K562 (cell line): Measurements from ENCODE around the gene CFDP1. TPM values are rescaled to one million over a fixed set of nuclear protein-coding genes. Genes with fewer than 3 reads are reported as not detected.

ENCODE experiments used
- ATAC-seq: fragments of 200-7000 bp; cut with Tn5 transposase; 3 replicates; pipeline ENCODE4 v1.9.1; 2020; ENCODE audit warnings: moderate library complexity
- BruUV-seq: library from RNA; stranded (reverse); fragments of 400-500 nt; replicated peaks from 2 replicates; lab custom pipeline; 2021; lab: Mats Ljungman, UMichigan
- CTCF ChIA-PET: fragments of 300-600 bp; formaldehyde crosslinking; extraction: SDS; loops from one replicate; lab custom pipeline; 2021; ENCODE audit warnings: low intra/inter-chr PET ratio; lab: Yijun Ruan, JAX
- POLR2A ChIA-PET: fragments of 300-600, 350-650 bp; sonication (Branson Sonifier 250); formaldehyde crosslinking; extraction: SDS; loops from one replicate; lab custom pipeline; 2021; ENCODE audit warnings: antibody characterized with exemption, inconsistent platforms; lab: Yijun Ruan, JAX
- DNase-seq, 4 experiments: peaks; one replicate each; pipeline versions ENCODE4 v3.0.0 to v3.0.0-alpha.2; 2011 to 2018; ENCODE audit warnings: low spot score in 3 of 4, mixed read lengths in 3 of 4; ENCODE audit errors: extremely low read depth in 1 of 4
- FAIRE-seq: peaks from 2 replicates; lab custom pipeline; 2011; peaks lifted over from hg19 to GRCh38; lab: Jason Lieb, UNC
- H2AFZ ChIP-seq: 2 replicates; pipeline ENCODE4 v1.6.0; 2011; ENCODE audit warnings: low read depth, low read length, control low read depth, inconsistent platforms
- H3K27ac ChIP-seq: fragments of 200-600 bp; 3 replicates; pipeline ENCODE4 v1.8.0; 2011; ENCODE audit warnings: low read depth, mild to moderate bottlenecking, control low read depth, inconsistent platforms, low read length, moderate library complexity, mixed read lengths; ENCODE audit errors: extremely low read depth
- H3K27me3 ChIP-seq, 2 experiments: fragments of 300-600 bp in 1 of 2; 2 replicates in 1 of 2; 3 replicates in 1 of 2; pipeline versions ENCODE4 v1.6.0 to v1.8.0; 2011; ENCODE audit warnings: inconsistent platforms in 2 of 2, low read length in 2 of 2, mild to moderate bottlenecking in 1 of 2, mixed read lengths in 1 of 2, moderate library complexity in 1 of 2; ENCODE audit not compliant: control insufficient read depth in 2 of 2, insufficient read depth in 2 of 2
- H3K36me3 ChIP-seq: fragments of 300-600 bp; 3 replicates; pipeline ENCODE4 v1.8.0; 2011; ENCODE audit warnings: mild to moderate bottlenecking, low read length, inconsistent platforms; ENCODE audit not compliant: control insufficient read depth, insufficient read depth
- H3K4me1 ChIP-seq, 2 experiments: fragments of 200-600 bp in 1 of 2; replicated peaks in 1 of 2; 2 replicates in 1 of 2; 3 replicates in 1 of 2; pipeline versions ENCODE4 v1.5.1 to v1.8.0; 2011; ENCODE audit warnings: inconsistent platforms in 2 of 2, low read length in 2 of 2, mild to moderate bottlenecking in 1 of 2, mixed read lengths in 1 of 2, moderate library complexity in 1 of 2; ENCODE audit not compliant: control insufficient read depth in 2 of 2, insufficient read depth in 2 of 2
- H3K4me2 ChIP-seq: 2 replicates; pipeline ENCODE4 v1.6.1; 2011; ENCODE audit warnings: low read length, control low read depth, inconsistent platforms, mixed read lengths; ENCODE audit not compliant: insufficient read depth
- H3K4me3 ChIP-seq: fragments of 200-600 bp; sonication (generic), shearing (Covaris generic); 2 replicates; pipeline ENCODE4 v1.5.1; 2016; ENCODE audit warnings: control low read depth, inconsistent platforms
- H3K79me2 ChIP-seq: fragments of 200-600 bp; 3 replicates; pipeline ENCODE4 v1.8.0; 2011; ENCODE audit warnings: low read length, inconsistent platforms; ENCODE audit not compliant: control insufficient read depth, insufficient read depth
- H3K9ac ChIP-seq, 2 experiments: 2 replicates each; pipeline versions ENCODE4 v1.6.0 to v1.6.1; 2011; ENCODE audit warnings: low read depth in 2 of 2, low read length in 2 of 2, control low read depth in 1 of 2, inconsistent platforms in 1 of 2, mild to moderate bottlenecking in 1 of 2, mixed read lengths in 1 of 2; ENCODE audit not compliant: insufficient read depth in 1 of 2
- H3K9me1 ChIP-seq: one replicate; pipeline ENCODE4 v1.6.0; 2011; ENCODE audit warnings: inconsistent platforms, mild to moderate bottlenecking, low read length, moderate library complexity; ENCODE audit not compliant: control insufficient read depth, insufficient read depth
- H3K9me3 ChIP-seq: replicated peaks from 2 replicates; pipeline ENCODE4 v1.5.1; 2011; ENCODE audit warnings: low read depth, low read length, inconsistent platforms; ENCODE audit not compliant: control insufficient read depth, insufficient read depth
- H4K20me1 ChIP-seq: replicated peaks from 2 replicates; pipeline ENCODE4 v1.6.1; 2011; ENCODE audit warnings: low read length, inconsistent platforms, mixed read lengths; ENCODE audit not compliant: control insufficient read depth, insufficient read depth
- BRD4 ChIP-seq: fragments of 200-600 bp; sonication (generic); IDR thresholded peaks from 2 replicates; pipeline ENCODE4 v1.6.1; 2017; ENCODE audit warnings: inconsistent platforms
- EHMT2 ChIP-seq: fragments of 450-650 bp; IDR thresholded peaks from 2 replicates; pipeline ENCODE4 v1.6.1; 2018; ENCODE audit warnings: antibody characterized with exemption
- GATAD2B ChIP-seq: fragments of 450-650 bp; IDR thresholded peaks from 2 replicates; pipeline ENCODE4 v1.6.1; 2017; ENCODE audit warnings: mild to moderate bottlenecking, borderline replicate concordance
- MXI1 ChIP-seq: IDR thresholded peaks from 2 replicates; pipeline ENCODE4 v1.6.1; 2011; ENCODE audit warnings: low read depth, mild to moderate bottlenecking, improper control_type of control experiment, low read length
- NELFE ChIP-seq: IDR thresholded peaks from 2 replicates; pipeline ENCODE4 v1.6.1; 2011; ENCODE audit warnings: mild to moderate bottlenecking; ENCODE audit not compliant: insufficient read depth, insufficient read length
- ZNF232 ChIP-seq: sonication (generic); formaldehyde crosslinking; IDR thresholded peaks from 2 replicates; pipeline ENCODE4 v1.8.0; 2022; ENCODE audit warnings: mild to moderate bottlenecking, missing genetic modification reagents
- ZNF3 ChIP-seq: fragments of 250-450 bp; sonication (Bioruptor Pico); IDR thresholded peaks from 2 replicates; pipeline ENCODE4 v1.5.0; 2021; ENCODE audit warnings: mild to moderate bottlenecking, moderate library complexity
- ZNF41 ChIP-seq: fragments of 250-450 bp; sonication (Bioruptor Pico); conservative IDR thresholded peaks from 2 replicates; pipeline ENCODE4 v1.4.0; 2020; ENCODE audit warnings: mild to moderate bottlenecking
- ZNF561 ChIP-seq: fragments of 450-650 bp; formaldehyde crosslinking; conservative IDR thresholded peaks from 2 replicates; pipeline ENCODE4 v1.4.0; 2020; ENCODE audit warnings: mild to moderate bottlenecking, moderate library complexity
- WGBS: fragments of 100-300 bp; shearing (Covaris generic); methylation state at CpG from one replicate; pipeline ENCODE4 v1.1.6; 2016; ENCODE audit warnings: low coverage, mixed read lengths; ENCODE audit not compliant: insufficient coverage; ENCODE audit errors: missing lambda C conversion rate; 5-methylcytosine and 5-hydroxymethylcytosine counted together
- in situ Hi-C: fragments of 300-500 bp; cut with MboI; formaldehyde crosslinking; loops from 4 replicates; pipeline ENCODE4 v1.15.0; 2018; ENCODE audit warnings: inconsistent platforms, mixed read lengths
- intact Hi-C: fragments of 100-400 bp; cut with micrococcal nuclease; formaldehyde crosslinking; loops from 2 replicates; pipeline ENCODE4 v1.14.2; 2022
- polyA plus RNA-seq, 8 experiments: library from polyadenylated mRNA; depleted of rRNA in 4 of 8; stranded (reverse) in 5 of 8; unstranded in 3 of 8; fragments of >200 nt; fragmentation: Nextera tagmentation in 2 of 8; fragmentation: Illumina TruSeq in 1 of 8; extraction: Ambion mirVana in 2 of 8; extraction: Trizol in 1 of 8; gene quantifications; 2 replicates each; pipeline versions ENCODE4 v1.2.1 to v1.2.3, GENCODE V29; 2011 to 2014; ENCODE audit warnings: inconsistent platforms in 1 of 8, missing spikeins in 1 of 8
- total RNA-seq, 7 experiments: library from RNA; depleted of rRNA in 6 of 7; stranded (reverse); fragments of >200 nt in 6 of 7; fragmentation: Illumina TruSeq in 2 of 7; extraction: Trizol in 2 of 7; gene quantifications; 2 replicates each; pipeline versions ENCODE4 v1.2.1 to v1.2.3, GENCODE V29; 2011 to 2021; ENCODE audit warnings: low replicate concordance in 1 of 7

Gene CFDP1
- total and polyA plus RNA-seq, 9 of the 15 experiments (the other 6 are each of a cell fraction or from before 2014, with no cell fraction given): 31.5 to 78.4 (median 61.7) TPM

DNA sequence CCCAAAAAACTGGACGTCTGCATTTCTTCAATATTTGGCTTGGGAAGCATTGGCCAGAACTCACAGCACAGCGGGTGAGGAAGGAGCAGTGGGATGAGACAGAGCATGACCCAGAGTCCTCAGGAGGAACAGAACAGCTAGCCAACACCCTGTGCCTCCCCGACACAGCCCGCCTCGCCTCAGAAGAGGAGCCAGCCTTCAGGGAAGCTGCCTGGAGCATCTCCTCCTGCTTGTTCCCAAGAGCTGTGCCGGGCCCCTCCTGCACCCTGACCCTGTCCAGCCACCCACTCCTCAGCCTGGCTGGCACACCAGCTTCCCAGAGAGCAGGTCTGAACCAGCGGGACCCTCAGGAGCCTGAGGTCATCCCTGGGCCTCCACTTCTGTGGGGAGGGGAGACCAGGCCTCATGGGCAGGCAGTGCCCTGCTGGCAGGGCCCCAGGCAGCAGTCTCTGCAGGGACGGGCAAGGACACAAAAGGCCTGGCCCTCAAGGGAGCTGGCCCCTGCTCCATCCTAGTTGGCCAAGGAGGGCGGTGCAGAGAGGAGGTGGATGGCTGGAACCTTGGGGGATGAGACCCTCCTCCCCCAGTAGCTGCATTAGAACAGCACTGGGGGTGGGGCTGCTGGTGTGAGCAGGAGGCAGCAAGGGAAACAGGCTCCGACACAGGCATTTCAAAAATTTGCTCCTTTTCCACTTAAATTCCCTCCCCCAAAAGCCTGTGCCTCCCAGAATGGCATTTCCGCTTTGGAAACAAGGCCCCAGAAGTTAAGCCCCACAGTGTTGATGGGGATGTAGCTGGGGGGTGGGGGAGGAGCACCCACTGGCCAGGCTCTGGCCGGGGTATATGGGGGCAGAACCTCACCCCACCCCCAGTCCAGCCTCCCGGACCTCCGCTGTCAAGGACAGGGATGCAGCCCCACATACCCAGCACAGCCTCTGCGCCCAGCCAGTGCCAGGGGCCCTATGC, 180.1 kb downstream of the CFDP1 start:
- H3K4me1 ChIP-seq: peaks cover 12 to 70% of the 10 kb centered on the region in 2 experiments; a peak in 3 of 5 replicates
- ATAC-seq: no peak
- CTCF ChIA-PET: no interaction called here
- TF ChIP-seq BRD4: no peak
- TF ChIP-seq ZNF3 (CRISPR knock-in tag): no peak
- TF ChIP-seq ZNF41 (CRISPR knock-in tag): no peak
- no peak for TF ChIP-seq NELFE
- no peak for TF ChIP-seq ZNF232 (CRISPR knock-in tag)
- TF ChIP-seq EHMT2: no peak
- no peak for TF ChIP-seq MXI1
- TF ChIP-seq GATAD2B: no peak
- TF ChIP-seq ZNF561 (CRISPR knock-in tag): no peak
- TF ChIP-seq, all 486 proteins: peak for 0
- FAIRE-seq (no peak), DNase-seq (no peak)
- H3K36me3 ChIP-seq: no peaks in the 10 kb centered on the region
- no peak overlapping the region for H3K4me3 ChIP-seq
- peaks cover 24% of the 10 kb centered on the region for H3K79me2 ChIP-seq
- H3K27me3 ChIP-seq: no peaks in the 10 kb centered on the region
- no peaks in the 10 kb centered on the region for H3K9me3 ChIP-seq
- intact Hi-C loops: loop anchor here (5.0 kb wide), 2 partner anchors 69 to 134 kb away; no protein-coding TSS in a partner anchor
- in situ Hi-C loops: no loop called here
- no TSS peak for BruUV-seq
- no peak overlapping the region for H3K27ac ChIP-seq
- H3K9me1 ChIP-seq: peaks cover 6% of the 10 kb centered on the region
- H4K20me1 ChIP-seq: peaks cover 28% of the 10 kb centered on the region
- 91% methylated on average over 9 of the region's 15 CpGs for WGBS
- H2AFZ ChIP-seq: no peak overlapping the region
- no peak overlapping the region for H3K4me2 ChIP-seq
- POLR2A ChIA-PET: interaction anchor here (0.6 to 0.7 kb wide), 3 partner anchors 9 to 119 kb away, joined by 3 read pairs; no protein-coding TSS in a partner anchor
- H3K9ac ChIP-seq: peak overlapping the region in 1 of 2 experiments; percentile 6; a peak in 2 of 4 replicates
